Measurements from ENCODE around the gene GAS7. TPM values are rescaled to one million over a fixed set of nuclear protein-coding genes. Genes with fewer than 3 reads are reported as not detected.

Gene GAS7
- total and polyA plus RNA-seq, 2 experiments from 2014 or later, result 1.9 to 10.7 TPM

DNA sequence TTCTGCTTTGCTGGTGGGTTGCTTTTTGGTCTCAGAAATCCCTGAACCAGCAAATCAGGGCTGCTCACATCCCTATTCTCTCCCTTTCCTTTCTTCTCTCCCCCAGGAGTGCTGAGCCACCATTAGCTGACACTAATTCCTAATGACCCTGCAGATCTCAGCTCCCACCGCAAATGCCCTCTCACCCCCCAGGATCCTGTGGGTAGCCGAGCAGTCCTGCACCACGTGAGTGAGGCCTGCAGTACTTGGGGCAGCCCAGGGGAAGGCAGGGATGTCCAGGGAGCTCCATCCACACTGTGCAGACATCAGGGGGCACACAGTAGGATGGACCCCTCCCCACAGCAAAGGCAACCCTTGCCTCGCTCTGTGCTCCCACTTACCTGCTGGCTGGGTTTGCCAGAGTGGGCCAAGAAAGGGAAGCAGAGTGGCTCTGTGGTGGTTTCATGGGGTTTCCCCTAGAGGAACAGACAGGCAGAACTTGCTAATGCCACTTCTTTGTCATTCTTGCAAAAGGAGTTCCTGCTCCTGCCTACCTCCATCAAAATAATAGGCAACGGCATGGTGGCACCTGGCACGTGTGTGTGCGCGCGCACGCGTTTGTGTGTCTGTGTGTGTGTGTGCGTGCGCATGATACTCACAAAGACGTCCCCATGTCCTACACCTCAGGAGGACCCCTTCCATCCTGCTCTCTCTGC, 135.6 kb downstream of the GAS7 start:
- Histone ChIP-seq H3K4me1 (ENCODE audit: insufficient read depth) (no peaks in the 10 kb centered on the region), H3K36me3 (ENCODE audit: insufficient read depth) (no peaks in the 10 kb centered on the region), H3K9me2 (ENCODE audit: insufficient read depth) (no peaks in the 10 kb centered on the region), H3K79me2 (replicated peaks; ENCODE audit: insufficient read depth) (no peaks in the 10 kb centered on the region), H2AFZ (no peak overlapping the region), H4K20me1 (replicated peaks; ENCODE audit: insufficient read depth) (no peaks in the 10 kb centered on the region), H3K4me2 (no peak overlapping the region), H3F3A (replicated peaks; ENCODE audit: low read depth) (no peaks in the 10 kb centered on the region), H3K4me3 (no peak overlapping the region), H3K27ac (ENCODE audit: low read depth) (no peak overlapping the region), H3K27me3 (ENCODE audit: insufficient read depth) (no peaks in the 10 kb centered on the region)
- peaks cover 7% of the 10 kb centered on the region for H3K27me3 Mint-ChIP-seq (ENCODE audit: insufficient read depth, low read depth, poor library complexity)
- TF ChIP-seq EZH2 (IDR thresholded peaks at IDR 0.05; ENCODE audit: low read depth, unreplicated experiment), result no peak
- TF ChIP-seq ZNF114 (CRISPR knock-in tag; IDR thresholded peaks at IDR 0.05), result no peak
- TF ChIP-seq, protein P1, sequence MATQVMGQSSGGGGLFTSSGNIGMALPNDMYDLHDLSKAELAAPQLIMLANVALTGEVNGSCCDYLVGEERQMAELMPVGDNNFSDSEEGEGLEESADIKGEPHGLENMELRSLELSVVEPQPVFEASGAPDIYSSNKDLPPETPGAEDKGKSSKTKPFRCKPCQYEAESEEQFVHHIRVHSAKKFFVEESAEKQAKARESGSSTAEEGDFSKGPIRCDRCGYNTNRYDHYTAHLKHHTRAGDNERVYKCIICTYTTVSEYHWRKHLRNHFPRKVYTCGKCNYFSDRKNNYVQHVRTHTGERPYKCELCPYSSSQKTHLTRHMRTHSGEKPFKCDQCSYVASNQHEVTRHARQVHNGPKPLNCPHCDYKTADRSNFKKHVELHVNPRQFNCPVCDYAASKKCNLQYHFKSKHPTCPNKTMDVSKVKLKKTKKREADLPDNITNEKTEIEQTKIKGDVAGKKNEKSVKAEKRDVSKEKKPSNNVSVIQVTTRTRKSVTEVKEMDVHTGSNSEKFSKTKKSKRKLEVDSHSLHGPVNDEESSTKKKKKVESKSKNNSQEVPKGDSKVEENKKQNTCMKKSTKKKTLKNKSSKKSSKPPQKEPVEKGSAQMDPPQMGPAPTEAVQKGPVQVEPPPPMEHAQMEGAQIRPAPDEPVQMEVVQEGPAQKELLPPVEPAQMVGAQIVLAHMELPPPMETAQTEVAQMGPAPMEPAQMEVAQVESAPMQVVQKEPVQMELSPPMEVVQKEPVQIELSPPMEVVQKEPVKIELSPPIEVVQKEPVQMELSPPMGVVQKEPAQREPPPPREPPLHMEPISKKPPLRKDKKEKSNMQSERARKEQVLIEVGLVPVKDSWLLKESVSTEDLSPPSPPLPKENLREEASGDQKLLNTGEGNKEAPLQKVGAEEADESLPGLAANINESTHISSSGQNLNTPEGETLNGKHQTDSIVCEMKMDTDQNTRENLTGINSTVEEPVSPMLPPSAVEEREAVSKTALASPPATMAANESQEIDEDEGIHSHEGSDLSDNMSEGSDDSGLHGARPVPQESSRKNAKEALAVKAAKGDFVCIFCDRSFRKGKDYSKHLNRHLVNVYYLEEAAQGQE (IDR thresholded peaks at IDR 0.05; ENCODE audit: unreplicated experiment), result no peak
- no peak for TF ChIP-seq STAT1 (IDR thresholded peaks at IDR 0.05; ENCODE audit: unreplicated experiment)
- TF ChIP-seq EZH2phosphoT487 (IDR thresholded peaks at IDR 0.05; ENCODE audit: unreplicated experiment), result no peak
- no peak for TF ChIP-seq CREB1 (CRISPR knock-in tag; IDR thresholded peaks at IDR 0.05; ENCODE audit: low read depth)
- no peak for TF ChIP-seq JUNB (IDR thresholded peaks at IDR 0.05; ENCODE audit: unreplicated experiment)
- no peak for TF ChIP-seq POLR2AphosphoS5 (IDR thresholded peaks at IDR 0.05; ENCODE audit: low read depth)
- TF ChIP-seq, protein P2, sequence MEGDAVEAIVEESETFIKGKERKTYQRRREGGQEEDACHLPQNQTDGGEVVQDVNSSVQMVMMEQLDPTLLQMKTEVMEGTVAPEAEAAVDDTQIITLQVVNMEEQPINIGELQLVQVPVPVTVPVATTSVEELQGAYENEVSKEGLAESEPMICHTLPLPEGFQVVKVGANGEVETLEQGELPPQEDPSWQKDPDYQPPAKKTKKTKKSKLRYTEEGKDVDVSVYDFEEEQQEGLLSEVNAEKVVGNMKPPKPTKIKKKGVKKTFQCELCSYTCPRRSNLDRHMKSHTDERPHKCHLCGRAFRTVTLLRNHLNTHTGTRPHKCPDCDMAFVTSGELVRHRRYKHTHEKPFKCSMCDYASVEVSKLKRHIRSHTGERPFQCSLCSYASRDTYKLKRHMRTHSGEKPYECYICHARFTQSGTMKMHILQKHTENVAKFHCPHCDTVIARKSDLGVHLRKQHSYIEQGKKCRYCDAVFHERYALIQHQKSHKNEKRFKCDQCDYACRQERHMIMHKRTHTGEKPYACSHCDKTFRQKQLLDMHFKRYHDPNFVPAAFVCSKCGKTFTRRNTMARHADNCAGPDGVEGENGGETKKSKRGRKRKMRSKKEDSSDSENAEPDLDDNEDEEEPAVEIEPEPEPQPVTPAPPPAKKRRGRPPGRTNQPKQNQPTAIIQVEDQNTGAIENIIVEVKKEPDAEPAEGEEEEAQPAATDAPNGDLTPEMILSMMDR (conservative IDR thresholded peaks at IDR 0.05; ENCODE audit: low read depth in 2 of 2), result no peak
- TF ChIP-seq, protein P3, sequence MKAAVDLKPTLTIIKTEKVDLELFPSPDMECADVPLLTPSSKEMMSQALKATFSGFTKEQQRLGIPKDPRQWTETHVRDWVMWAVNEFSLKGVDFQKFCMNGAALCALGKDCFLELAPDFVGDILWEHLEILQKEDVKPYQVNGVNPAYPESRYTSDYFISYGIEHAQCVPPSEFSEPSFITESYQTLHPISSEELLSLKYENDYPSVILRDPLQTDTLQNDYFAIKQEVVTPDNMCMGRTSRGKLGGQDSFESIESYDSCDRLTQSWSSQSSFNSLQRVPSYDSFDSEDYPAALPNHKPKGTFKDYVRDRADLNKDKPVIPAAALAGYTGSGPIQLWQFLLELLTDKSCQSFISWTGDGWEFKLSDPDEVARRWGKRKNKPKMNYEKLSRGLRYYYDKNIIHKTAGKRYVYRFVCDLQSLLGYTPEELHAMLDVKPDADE (IDR thresholded peaks at IDR 0.05), result no peak
- no peak for TF ChIP-seq ZNF331 (CRISPR knock-in tag; IDR thresholded peaks at IDR 0.05; ENCODE audit: low read depth)
- no peak for TF ChIP-seq NANOG (IDR thresholded peaks at IDR 0.05; ENCODE audit: borderline replicate concordance)
- TF ChIP-seq, protein P4, sequence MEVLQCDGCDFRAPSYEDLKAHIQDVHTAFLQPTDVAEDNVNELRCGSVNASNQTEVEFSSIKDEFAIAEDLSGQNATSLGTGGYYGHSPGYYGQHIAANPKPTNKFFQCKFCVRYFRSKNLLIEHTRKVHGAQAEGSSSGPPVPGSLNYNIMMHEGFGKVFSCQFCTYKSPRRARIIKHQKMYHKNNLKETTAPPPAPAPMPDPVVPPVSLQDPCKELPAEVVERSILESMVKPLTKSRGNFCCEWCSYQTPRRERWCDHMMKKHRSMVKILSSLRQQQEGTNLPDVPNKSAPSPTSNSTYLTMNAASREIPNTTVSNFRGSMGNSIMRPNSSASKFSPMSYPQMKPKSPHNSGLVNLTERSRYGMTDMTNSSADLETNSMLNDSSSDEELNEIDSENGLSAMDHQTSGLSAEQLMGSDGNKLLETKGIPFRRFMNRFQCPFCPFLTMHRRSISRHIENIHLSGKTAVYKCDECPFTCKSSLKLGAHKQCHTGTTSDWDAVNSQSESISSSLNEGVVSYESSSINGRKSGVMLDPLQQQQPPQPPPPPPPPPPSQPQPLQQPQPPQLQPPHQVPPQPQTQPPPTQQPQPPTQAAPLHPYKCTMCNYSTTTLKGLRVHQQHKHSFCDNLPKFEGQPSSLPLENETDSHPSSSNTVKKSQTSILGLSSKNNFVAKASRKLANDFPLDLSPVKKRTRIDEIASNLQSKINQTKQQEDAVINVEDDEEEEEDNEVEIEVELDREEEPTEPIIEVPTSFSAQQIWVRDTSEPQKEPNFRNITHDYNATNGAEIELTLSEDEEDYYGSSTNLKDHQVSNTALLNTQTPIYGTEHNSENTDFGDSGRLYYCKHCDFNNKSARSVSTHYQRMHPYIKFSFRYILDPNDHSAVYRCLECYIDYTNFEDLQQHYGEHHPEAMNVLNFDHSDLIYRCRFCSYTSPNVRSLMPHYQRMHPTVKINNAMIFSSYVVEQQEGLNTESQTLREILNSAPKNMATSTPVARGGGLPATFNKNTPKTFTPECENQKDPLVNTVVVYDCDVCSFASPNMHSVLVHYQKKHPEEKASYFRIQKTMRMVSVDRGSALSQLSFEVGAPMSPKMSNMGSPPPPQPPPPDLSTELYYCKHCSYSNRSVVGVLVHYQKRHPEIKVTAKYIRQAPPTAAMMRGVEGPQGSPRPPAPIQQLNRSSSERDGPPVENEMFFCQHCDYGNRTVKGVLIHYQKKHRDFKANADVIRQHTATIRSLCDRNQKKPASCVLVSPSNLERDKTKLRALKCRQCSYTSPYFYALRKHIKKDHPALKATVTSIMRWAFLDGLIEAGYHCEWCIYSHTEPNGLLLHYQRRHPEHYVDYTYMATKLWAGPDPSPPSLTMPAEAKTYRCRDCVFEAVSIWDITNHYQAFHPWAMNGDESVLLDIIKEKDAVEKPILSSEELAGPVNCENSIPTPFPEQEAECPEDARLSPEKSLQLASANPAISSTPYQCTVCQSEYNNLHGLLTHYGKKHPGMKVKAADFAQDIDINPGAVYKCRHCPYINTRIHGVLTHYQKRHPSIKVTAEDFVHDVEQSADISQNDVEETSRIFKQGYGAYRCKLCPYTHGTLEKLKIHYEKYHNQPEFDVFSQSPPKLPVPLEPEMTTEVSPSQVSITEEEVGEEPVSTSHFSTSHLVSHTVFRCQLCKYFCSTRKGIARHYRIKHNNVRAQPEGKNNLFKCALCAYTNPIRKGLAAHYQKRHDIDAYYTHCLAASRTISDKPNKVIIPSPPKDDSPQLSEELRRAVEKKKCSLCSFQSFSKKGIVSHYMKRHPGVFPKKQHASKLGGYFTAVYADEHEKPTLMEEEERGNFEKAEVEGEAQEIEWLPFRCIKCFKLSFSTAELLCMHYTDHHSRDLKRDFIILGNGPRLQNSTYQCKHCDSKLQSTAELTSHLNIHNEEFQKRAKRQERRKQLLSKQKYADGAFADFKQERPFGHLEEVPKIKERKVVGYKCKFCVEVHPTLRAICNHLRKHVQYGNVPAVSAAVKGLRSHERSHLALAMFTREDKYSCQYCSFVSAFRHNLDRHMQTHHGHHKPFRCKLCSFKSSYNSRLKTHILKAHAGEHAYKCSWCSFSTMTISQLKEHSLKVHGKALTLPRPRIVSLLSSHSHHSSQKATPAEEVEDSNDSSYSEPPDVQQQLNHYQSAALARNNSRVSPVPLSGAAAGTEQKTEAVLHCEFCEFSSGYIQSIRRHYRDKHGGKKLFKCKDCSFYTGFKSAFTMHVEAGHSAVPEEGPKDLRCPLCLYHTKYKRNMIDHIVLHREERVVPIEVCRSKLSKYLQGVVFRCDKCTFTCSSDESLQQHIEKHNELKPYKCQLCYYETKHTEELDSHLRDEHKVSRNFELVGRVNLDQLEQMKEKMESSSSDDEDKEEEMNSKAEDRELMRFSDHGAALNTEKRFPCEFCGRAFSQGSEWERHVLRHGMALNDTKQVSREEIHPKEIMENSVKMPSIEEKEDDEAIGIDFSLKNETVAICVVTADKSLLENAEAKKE (CRISPR knock-in tag; IDR thresholded peaks at IDR 0.05), result no peak
- no peaks in the 10 kb centered on the region for H3K36me3 Mint-ChIP-seq (ENCODE audit: low read depth)
- H3K4me3 Mint-ChIP-seq, result no peak overlapping the region
- ATAC-seq (no peak), DNase-seq (ENCODE audit: low spot score) (no peak)
- peaks cover 24% of the 10 kb centered on the region for H3K4me1 Mint-ChIP-seq
- peaks cover 16% of the 10 kb centered on the region for H3K9me3 Mint-ChIP-seq
- H3K27ac Mint-ChIP-seq, result peak overlapping the region; percentile 46; the same call in 1 of the 2 replicates
